ENCODE measurements around the gene CDH22. TPM values are rescaled to one million over a fixed set of nuclear protein-coding genes. Genes with fewer than 3 reads are reported as not detected.
A peak's percentile ranks its signal among the peaks of the same experiment; 100 is the strongest.

Gene CDH22, protein sequence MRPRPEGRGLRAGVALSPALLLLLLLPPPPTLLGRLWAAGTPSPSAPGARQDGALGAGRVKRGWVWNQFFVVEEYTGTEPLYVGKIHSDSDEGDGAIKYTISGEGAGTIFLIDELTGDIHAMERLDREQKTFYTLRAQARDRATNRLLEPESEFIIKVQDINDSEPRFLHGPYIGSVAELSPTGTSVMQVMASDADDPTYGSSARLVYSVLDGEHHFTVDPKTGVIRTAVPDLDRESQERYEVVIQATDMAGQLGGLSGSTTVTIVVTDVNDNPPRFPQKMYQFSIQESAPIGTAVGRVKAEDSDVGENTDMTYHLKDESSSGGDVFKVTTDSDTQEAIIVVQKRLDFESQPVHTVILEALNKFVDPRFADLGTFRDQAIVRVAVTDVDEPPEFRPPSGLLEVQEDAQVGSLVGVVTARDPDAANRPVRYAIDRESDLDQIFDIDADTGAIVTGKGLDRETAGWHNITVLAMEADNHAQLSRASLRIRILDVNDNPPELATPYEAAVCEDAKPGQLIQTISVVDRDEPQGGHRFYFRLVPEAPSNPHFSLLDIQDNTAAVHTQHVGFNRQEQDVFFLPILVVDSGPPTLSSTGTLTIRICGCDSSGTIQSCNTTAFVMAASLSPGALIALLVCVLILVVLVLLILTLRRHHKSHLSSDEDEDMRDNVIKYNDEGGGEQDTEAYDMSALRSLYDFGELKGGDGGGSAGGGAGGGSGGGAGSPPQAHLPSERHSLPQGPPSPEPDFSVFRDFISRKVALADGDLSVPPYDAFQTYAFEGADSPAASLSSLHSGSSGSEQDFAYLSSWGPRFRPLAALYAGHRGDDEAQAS
- total RNA-seq (2022) (0.11 TPM in 1 of 2 replicates, not detected in the other), Bru-seq, nascent RNA (percentile 1 among the genes with signal in this experiment), BruChase-seq, experiment 1, labeled RNA remaining after a 2-hour chase (percentile 3 among the genes with signal in this experiment), BruChase-seq, experiment 2, labeled RNA remaining after a 6-hour chase (percentile 3 among the genes with signal in this experiment)
- long read RNA-seq: 0 reads

DNA sequence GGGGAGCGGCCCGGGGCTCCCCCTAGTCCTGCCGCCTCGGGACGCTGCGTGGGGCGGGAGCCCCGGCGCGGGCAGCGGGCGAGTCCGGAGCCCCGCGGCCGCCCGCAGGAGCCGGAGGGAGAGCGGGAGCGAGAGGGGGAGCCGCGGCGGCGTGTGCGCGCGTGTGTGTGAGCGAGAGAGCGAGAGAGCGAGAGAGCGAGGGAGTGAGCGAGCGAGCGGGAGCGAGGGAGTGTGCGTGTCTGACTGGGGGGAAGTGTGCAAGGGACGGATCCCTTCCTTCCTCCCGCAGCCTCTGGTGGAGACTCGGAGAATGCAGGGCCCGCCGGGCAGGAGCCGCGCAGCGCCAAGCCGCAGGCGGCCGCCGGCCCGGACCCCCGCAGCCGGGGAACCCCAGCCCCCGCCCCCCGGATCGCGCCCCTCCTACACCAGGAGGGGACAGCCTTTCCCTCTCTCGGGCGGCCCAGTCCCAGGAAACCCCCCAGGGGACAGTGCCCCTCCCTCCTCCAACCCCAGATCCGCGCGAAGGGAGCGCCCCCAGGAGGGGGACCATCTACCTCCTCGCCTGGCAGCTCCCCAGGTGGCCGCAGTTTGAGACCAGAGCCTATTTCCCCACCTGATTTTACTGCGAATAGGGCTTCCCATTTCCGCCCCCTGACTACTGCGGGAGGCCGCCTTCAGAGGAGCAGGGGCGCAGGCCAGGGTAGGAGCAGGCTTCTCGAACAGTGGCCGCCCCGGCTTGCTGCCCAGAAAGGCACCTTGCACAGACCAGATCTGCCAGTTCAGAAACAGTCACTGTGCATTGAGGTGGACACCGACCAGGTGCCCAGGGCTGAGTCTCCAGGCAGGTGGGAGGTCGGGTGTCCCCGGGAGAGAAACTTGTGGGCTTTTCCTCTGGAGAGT, at the start of gene CDH22:
Gene CDH22, minus strand, starts transcription at position 241 of the 900 bp plus-strand sequence. CDS start 57,204 bp downstream, outside the sequence.
- H3K9me3 ChIP-seq: no peaks in the 10 kb centered on the region
- H3K36me3 ChIP-seq (ENCODE audit: control insufficient read depth, insufficient read depth, low read length): no peaks in the 10 kb centered on the region
- BruUV-seq (replicated peaks): no TSS peak
- peak within 1 kb of the TSS; percentile 46 for H3K4me3 ChIP-seq (ENCODE audit: low read depth, low read length)
- Mint-ChIP-seq H3K36me3 (ENCODE audit: insufficient read depth, unreplicated experiment) (no peaks in the 10 kb centered on the region), H3K27ac (ENCODE audit: unreplicated experiment) (no peak within 1 kb of the TSS), H3K4me1 (ENCODE audit: low read depth, unreplicated experiment) (peaks cover 15% of the 10 kb centered on the region), H3K4me3 (ENCODE audit: unreplicated experiment) (peak within 1 kb of the TSS; percentile 57), H3K9me3 (ENCODE audit: unreplicated experiment) (no peaks in the 10 kb centered on the region), H3K27me3 (ENCODE audit: insufficient read depth, unreplicated experiment) (peaks cover 40% of the 10 kb centered on the region)
- peaks cover 15% of the 10 kb centered on the region for H3K4me1 ChIP-seq
- intact Hi-C loops (cut with micrococcal nuclease; ENCODE audit: unreplicated experiment): loop anchor here (5.0 kb wide), 2 partner anchors 54 to 176 kb away; no protein-coding TSS in a partner anchor
- peak; percentile 73 to 81 for DNase-seq
- H3K27me3 ChIP-seq (replicated peaks; ENCODE audit: control insufficient read depth, insufficient read depth, low read length): peaks cover 22% of the 10 kb centered on the region
- ChIA-PET POLR2A (no interaction called here), CTCF (interaction anchor here (0.6 to 2.3 kb wide), 5 partner anchors 12 to 110 kb away, joined by 3 to 23 read pairs (median 3); partner anchors contain the start of gene ELMO2)
- peak; percentile 56 to 84 for TF ChIP-seq CTCF (IDR thresholded peaks at IDR 0.05; ENCODE audit: insufficient read depth in 1 of 2, low read depth in 1 of 2, low read length in 1 of 2, severe bottlenecking in 1 of 2, unreplicated experiment in 1 of 2)

- no peak overlapping the region for H3K4me3 ChIP-seq (ENCODE audit: low read depth, low read length)
- Mint-ChIP-seq H3K4me1 (ENCODE audit: low read depth, unreplicated experiment) (peaks cover 28% of the 10 kb centered on the region), H3K27me3 (ENCODE audit: insufficient read depth, unreplicated experiment) (no peaks in the 10 kb centered on the region), H3K4me3 (ENCODE audit: unreplicated experiment) (no peak overlapping the region), H3K27ac (ENCODE audit: unreplicated experiment) (no peak overlapping the region), H3K9me3 (ENCODE audit: unreplicated experiment) (no peaks in the 10 kb centered on the region), H3K36me3 (ENCODE audit: insufficient read depth, unreplicated experiment) (peaks cover 41% of the 10 kb centered on the region)
- no peak for DNase-seq
- peaks cover 42% of the 10 kb centered on the region for H3K4me1 ChIP-seq
- TF ChIP-seq CTCF (IDR thresholded peaks at IDR 0.05; ENCODE audit: insufficient read depth in 1 of 2, low read depth in 1 of 2, low read length in 1 of 2, severe bottlenecking in 1 of 2, unreplicated experiment in 1 of 2): no peak
- no peaks in the 10 kb centered on the region for H3K9me3 ChIP-seq
- BruUV-seq (replicated peaks): no TSS peak
- H3K27me3 ChIP-seq (replicated peaks; ENCODE audit: control insufficient read depth, insufficient read depth, low read length): no peaks in the 10 kb centered on the region
- intact Hi-C loops (cut with micrococcal nuclease; ENCODE audit: unreplicated experiment): loop anchor here (10.0 kb wide), 1 partner anchor 342 kb away; no protein-coding TSS in a partner anchor
- H3K36me3 ChIP-seq (ENCODE audit: control insufficient read depth, insufficient read depth, low read length): peaks cover 6% of the 10 kb centered on the region
- POLR2A ChIA-PET: interaction anchor here (1.1 kb wide), 1 partner anchor 9 kb away, joined by 3 read pairs; no protein-coding TSS in a partner anchor
- CTCF ChIA-PET: interaction anchor here (1.4 kb wide), 1 partner anchor 81 kb away, joined by 4 read pairs; no protein-coding TSS in a partner anchor
These were observed 48.8 kb upstream of the CDH22 start for GRCh38 chr20:46357030-46357514.

All from Caco-2 (cell line).